Neural cell (in vitro differentiated cells): ENCODE data around the gene QSOX2. TPM values are rescaled to one million over a fixed set of nuclear protein-coding genes. Genes with fewer than 3 reads are reported as not detected.

Experiments used
- H2AFZ ChIP-seq: fragments of 200-600, 300-800 bp; sonication (generic), shearing (Covaris generic); 2 replicates; pipeline ENCODE4 v1.6.0; 2014; ENCODE audit warnings: low read depth, mild to moderate bottlenecking, antibody characterized with exemption, low read length, moderate library complexity
- H3F3A ChIP-seq: fragments of 200-600 bp; shearing (Covaris generic); 2 replicates; pipeline ENCODE4 v1.6.1; 2016; ENCODE audit warnings: mild to moderate bottlenecking, moderate library complexity, mixed read lengths, antibody characterized with exemption, low read length; ENCODE audit not compliant: insufficient read depth, poor library complexity, severe bottlenecking
- H3K27ac ChIP-seq: fragments of 200-600, 300-800 bp; sonication (generic), shearing (Covaris generic); 2 replicates; pipeline ENCODE4 v1.5.1; 2014; ENCODE audit warnings: mild to moderate bottlenecking, low read length, moderate library complexity
- H3K27me3 ChIP-seq: fragments of 300-800, 200-600 bp; sonication (generic), shearing (Covaris generic); 2 replicates; pipeline ENCODE4 v1.6.0; 2014; ENCODE audit warnings: mild to moderate bottlenecking, low read depth, low read length, moderate library complexity; ENCODE audit not compliant: insufficient read depth
- H3K36me3 ChIP-seq: fragments of 300-800, 200-600 bp; sonication (generic), shearing (Covaris generic); 2 replicates; pipeline ENCODE4 v1.5.1; 2014; ENCODE audit warnings: mild to moderate bottlenecking, antibody characterized with exemption, low read length, moderate library complexity; ENCODE audit not compliant: insufficient read depth
- H3K4me2 ChIP-seq: fragments of 300-800, 200-600 bp; sonication (generic), shearing (Covaris generic); 2 replicates; pipeline ENCODE4 v1.6.0; 2014; ENCODE audit warnings: mild to moderate bottlenecking, low read length
- H3K4me3 ChIP-seq: fragments of 300-800, 200-600 bp; sonication (generic), shearing (Covaris generic); 2 replicates; pipeline ENCODE4 v1.5.1; 2014; ENCODE audit warnings: mild to moderate bottlenecking, low read length, moderate library complexity
- H3K79me2 ChIP-seq: fragments of 200-600 bp; shearing (Covaris generic); replicated peaks from 2 replicates; pipeline ENCODE4 v1.6.0; 2014; ENCODE audit warnings: mild to moderate bottlenecking, low read length, moderate library complexity; ENCODE audit not compliant: insufficient read depth
- H3K9ac ChIP-seq: fragments of 300-800, 200-600 bp; sonication (generic), shearing (Covaris generic); 2 replicates; pipeline ENCODE4 v1.6.1; 2016; ENCODE audit warnings: mild to moderate bottlenecking, low read length, mixed read lengths
- H3K9me2 ChIP-seq: fragments of 200-600 bp; shearing (Covaris generic); 2 replicates; pipeline ENCODE4 v1.6.1; 2016; ENCODE audit warnings: mild to moderate bottlenecking, low read length, mixed read lengths; ENCODE audit not compliant: insufficient read depth
- H3K9me3 ChIP-seq: fragments of 200-600, 300-800 bp; sonication (generic), shearing (Covaris generic); 2 replicates; pipeline ENCODE4 v1.6.1; 2016; ENCODE audit warnings: mild to moderate bottlenecking, mixed run types, low read length, moderate library complexity, mixed read lengths
- H4K20me1 ChIP-seq: fragments of 200-600 bp; shearing (Covaris generic); 2 replicates; pipeline ENCODE4 v1.6.1; 2016; ENCODE audit warnings: mild to moderate bottlenecking, mixed run types; ENCODE audit not compliant: insufficient read depth
- EP300 ChIP-seq: fragments of 450-650 bp; conservative IDR thresholded peaks from 2 replicates; pipeline ENCODE4 v1.6.1; 2014; ENCODE audit warnings: antibody characterized with exemption, mild to moderate bottlenecking, moderate library complexity; ENCODE audit not compliant: poor library complexity, severe bottlenecking
- EZH2 ChIP-seq: fragments of 200-600, 300-800 bp; shearing (Covaris generic), sonication (generic); IDR thresholded peaks from 2 replicates; pipeline ENCODE4 v1.6.1; 2014; ENCODE audit warnings: antibody characterized with exemption, low read length, borderline replicate concordance, mild to moderate bottlenecking; ENCODE audit not compliant: insufficient read depth, poor library complexity, severe bottlenecking
- MXI1 ChIP-seq: fragments of 450-650 bp; conservative IDR thresholded peaks from 2 replicates; pipeline ENCODE4 v1.6.1; 2014; ENCODE audit warnings: antibody characterized with exemption, mild to moderate bottlenecking; ENCODE audit not compliant: poor library complexity, severe bottlenecking
- POLR2AphosphoS5 ChIP-seq: IDR thresholded peaks from 2 replicates; pipeline ENCODE4 v1.6.1; 2012
- RAD21 ChIP-seq: fragments of 450-650 bp; conservative IDR thresholded peaks from 2 replicates; pipeline ENCODE4 v1.6.1; 2014; ENCODE audit warnings: antibody characterized with exemption, mild to moderate bottlenecking, moderate library complexity
- SMC3 ChIP-seq: fragments of 450-650 bp; conservative IDR thresholded peaks from 2 replicates; pipeline ENCODE4 v1.6.1; 2014; ENCODE audit warnings: antibody characterized with exemption, mild to moderate bottlenecking, moderate library complexity; ENCODE audit not compliant: poor library complexity
- TAF1 ChIP-seq: IDR thresholded peaks from 2 replicates; pipeline ENCODE4 v1.6.1; 2012; ENCODE audit warnings: low read depth
- polyA plus RNA-seq: library from polyadenylated mRNA; depleted of rRNA; stranded (reverse); fragments of >200 nt; gene quantifications from 2 replicates; pipeline ENCODE4 v1.2.3, GENCODE V29; 2014
- TF ChIP-seq, protein P1 (sequence below): fragments of 450-650 bp; IDR thresholded peaks from 2 replicates; pipeline ENCODE4 v1.5.1; 2014; ENCODE audit warnings: antibody characterized with exemption, mild to moderate bottlenecking, moderate library complexity; ENCODE audit not compliant: poor library complexity, severe bottlenecking
- TF ChIP-seq, protein P2 (sequence below): IDR thresholded peaks from 2 replicates; pipeline ENCODE4 v1.6.1; 2012; ENCODE audit warnings: borderline replicate concordance

The QSOX2 gene
- polyA plus RNA-seq, 1 donor from 2014 or later: 20.7 TPM

DNA sequence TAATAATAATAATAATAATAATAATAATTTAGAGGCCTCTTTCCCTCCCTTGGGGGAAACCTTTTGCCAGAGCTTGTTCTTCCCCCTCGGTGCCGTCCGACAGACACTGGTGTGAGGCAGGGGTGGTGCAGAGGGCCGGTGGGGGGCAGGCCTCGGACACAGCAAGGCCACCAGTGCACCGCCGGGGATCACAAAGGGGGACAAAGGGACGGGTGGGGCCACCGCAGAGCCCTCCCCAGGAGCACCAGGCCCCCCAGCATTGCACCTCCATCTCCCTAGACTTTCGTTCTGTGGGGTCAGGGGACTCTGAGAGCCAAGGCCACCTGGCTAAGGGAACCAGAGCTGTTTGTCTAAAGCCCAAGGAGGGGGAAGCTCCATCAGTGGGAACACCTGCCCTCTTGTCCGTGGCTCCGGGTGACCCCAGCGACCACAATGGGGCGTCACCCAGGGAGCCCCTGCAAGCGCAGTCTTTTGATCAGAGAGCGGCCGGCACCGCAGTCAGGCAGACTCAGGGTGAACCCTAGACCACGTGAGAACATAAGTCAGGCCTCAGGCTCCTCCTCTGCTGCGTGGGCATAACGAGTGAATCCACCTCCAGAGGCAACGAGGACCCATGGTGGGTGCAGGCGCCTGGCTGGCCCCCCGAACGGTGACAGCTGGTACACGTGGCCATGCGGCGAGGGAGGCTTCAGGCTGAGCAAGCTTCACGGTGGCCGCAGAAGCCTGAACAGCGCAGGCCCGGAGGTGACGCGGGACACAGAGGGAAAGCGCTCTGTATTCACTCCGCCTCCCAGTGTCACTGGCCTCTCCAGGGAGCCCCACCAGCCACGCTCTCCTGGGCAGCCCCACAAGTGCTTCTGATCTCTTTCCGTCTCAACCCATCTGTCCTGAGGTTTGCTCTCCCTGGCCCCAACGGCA, 12.0 kb upstream of the QSOX2 start:
- H3K9me3 ChIP-seq: no peaks in the 10 kb centered on the region
- H3K27ac ChIP-seq: no peak overlapping the region
- H3F3A ChIP-seq: no peaks in the 10 kb centered on the region
- no peaks in the 10 kb centered on the region for H3K27me3 ChIP-seq
- no peaks in the 10 kb centered on the region for H3K36me3 ChIP-seq
- H4K20me1 ChIP-seq: no peaks in the 10 kb centered on the region
- no peak overlapping the region for H3K4me3 ChIP-seq
- no peak overlapping the region for H3K4me2 ChIP-seq
- no peaks in the 10 kb centered on the region for H3K79me2 ChIP-seq
- no peaks in the 10 kb centered on the region for H3K9me2 ChIP-seq
- TF ChIP-seq, protein P1, sequence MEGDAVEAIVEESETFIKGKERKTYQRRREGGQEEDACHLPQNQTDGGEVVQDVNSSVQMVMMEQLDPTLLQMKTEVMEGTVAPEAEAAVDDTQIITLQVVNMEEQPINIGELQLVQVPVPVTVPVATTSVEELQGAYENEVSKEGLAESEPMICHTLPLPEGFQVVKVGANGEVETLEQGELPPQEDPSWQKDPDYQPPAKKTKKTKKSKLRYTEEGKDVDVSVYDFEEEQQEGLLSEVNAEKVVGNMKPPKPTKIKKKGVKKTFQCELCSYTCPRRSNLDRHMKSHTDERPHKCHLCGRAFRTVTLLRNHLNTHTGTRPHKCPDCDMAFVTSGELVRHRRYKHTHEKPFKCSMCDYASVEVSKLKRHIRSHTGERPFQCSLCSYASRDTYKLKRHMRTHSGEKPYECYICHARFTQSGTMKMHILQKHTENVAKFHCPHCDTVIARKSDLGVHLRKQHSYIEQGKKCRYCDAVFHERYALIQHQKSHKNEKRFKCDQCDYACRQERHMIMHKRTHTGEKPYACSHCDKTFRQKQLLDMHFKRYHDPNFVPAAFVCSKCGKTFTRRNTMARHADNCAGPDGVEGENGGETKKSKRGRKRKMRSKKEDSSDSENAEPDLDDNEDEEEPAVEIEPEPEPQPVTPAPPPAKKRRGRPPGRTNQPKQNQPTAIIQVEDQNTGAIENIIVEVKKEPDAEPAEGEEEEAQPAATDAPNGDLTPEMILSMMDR: no peak
- TF ChIP-seq EP300 (no peak), MXI1 (no peak), SMC3 (no peak), TAF1 (no peak), EZH2 (no peak), RAD21 (no peak), POLR2AphosphoS5 (no peak)
- TF ChIP-seq, protein P2, sequence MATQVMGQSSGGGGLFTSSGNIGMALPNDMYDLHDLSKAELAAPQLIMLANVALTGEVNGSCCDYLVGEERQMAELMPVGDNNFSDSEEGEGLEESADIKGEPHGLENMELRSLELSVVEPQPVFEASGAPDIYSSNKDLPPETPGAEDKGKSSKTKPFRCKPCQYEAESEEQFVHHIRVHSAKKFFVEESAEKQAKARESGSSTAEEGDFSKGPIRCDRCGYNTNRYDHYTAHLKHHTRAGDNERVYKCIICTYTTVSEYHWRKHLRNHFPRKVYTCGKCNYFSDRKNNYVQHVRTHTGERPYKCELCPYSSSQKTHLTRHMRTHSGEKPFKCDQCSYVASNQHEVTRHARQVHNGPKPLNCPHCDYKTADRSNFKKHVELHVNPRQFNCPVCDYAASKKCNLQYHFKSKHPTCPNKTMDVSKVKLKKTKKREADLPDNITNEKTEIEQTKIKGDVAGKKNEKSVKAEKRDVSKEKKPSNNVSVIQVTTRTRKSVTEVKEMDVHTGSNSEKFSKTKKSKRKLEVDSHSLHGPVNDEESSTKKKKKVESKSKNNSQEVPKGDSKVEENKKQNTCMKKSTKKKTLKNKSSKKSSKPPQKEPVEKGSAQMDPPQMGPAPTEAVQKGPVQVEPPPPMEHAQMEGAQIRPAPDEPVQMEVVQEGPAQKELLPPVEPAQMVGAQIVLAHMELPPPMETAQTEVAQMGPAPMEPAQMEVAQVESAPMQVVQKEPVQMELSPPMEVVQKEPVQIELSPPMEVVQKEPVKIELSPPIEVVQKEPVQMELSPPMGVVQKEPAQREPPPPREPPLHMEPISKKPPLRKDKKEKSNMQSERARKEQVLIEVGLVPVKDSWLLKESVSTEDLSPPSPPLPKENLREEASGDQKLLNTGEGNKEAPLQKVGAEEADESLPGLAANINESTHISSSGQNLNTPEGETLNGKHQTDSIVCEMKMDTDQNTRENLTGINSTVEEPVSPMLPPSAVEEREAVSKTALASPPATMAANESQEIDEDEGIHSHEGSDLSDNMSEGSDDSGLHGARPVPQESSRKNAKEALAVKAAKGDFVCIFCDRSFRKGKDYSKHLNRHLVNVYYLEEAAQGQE: no peak
- H2AFZ ChIP-seq: no peak overlapping the region
- H3K9ac ChIP-seq: no peak overlapping the region

- Histone ChIP-seq H3K4me2 (no peak overlapping the region), H3K9ac (no peak overlapping the region), H3F3A (no peaks in the 10 kb centered on the region), H3K4me3 (no peak overlapping the region), H3K27ac (no peak overlapping the region), H3K9me3 (no peaks in the 10 kb centered on the region), H3K9me2 (no peaks in the 10 kb centered on the region), H3K27me3 (no peaks in the 10 kb centered on the region), H4K20me1 (no peaks in the 10 kb centered on the region), H3K79me2 (no peaks in the 10 kb centered on the region), H3K36me3 (no peaks in the 10 kb centered on the region), H2AFZ (no peak overlapping the region)
- no peak for TF ChIP-seq RAD21
- no peak for TF ChIP-seq POLR2AphosphoS5
- TF ChIP-seq, protein P1: no peak
- no peak for TF ChIP-seq MXI1
- TF ChIP-seq EP300: no peak
- no peak for TF ChIP-seq SMC3
- TF ChIP-seq, protein P2: no peak
- TF ChIP-seq TAF1: no peak
- TF ChIP-seq EZH2: no peak
Measured at GRCh38 chr9:136255896-136256890, 10.6 kb upstream of the QSOX2 start.
